GM12878 (cell line): ENCODE results near the gene HAP1. TPM values are rescaled to one million over a fixed set of nuclear protein-coding genes. Genes with fewer than 3 reads are reported as not detected.

ENCODE experiments used
- ATAC-seq: fragments of 200-7000 bp; cut with Tn5 transposase; 3 replicates; pipeline ENCODE4 v1.9.1; 2020; ENCODE audit warnings: mild to moderate bottlenecking, moderate library complexity
- BruUV-seq: library from RNA; stranded (reverse); fragments of 400-500 nt; replicated peaks from 2 replicates; lab custom pipeline; 2021; lab: Mats Ljungman, UMichigan
- CTCF ChIA-PET: fragments of 300-600 bp; sonication (Branson Sonifier 250); formaldehyde crosslinking; extraction: SDS; loops from one replicate; lab custom pipeline; 2021; ENCODE audit warnings: inconsistent platforms; lab: Yijun Ruan, JAX
- POLR2A ChIA-PET: fragments of 350-600 bp; formaldehyde crosslinking; extraction: SDS; loops from one replicate; lab custom pipeline; 2021; ENCODE audit warnings: inconsistent platforms; lab: Charles Lee
- RAD21 ChIA-PET: fragments of 300-600 bp; sonication (Branson Sonifier 250); formaldehyde crosslinking; loops from one replicate; lab custom pipeline; 2023; ENCODE audit warnings: antibody characterized with exemption; ENCODE audit not compliant: unreplicated experiment; lab: Charles Lee
- SMC1A ChIA-PET: fragments of 300-600 bp; sonication (Branson Sonifier 250); formaldehyde crosslinking; loops from one replicate; lab custom pipeline; 2023; ENCODE audit not compliant: unreplicated experiment, uncharacterized antibody; lab: Charles Lee
- DNase-seq: peaks from one replicate; pipeline ENCODE4 v3.0.0-alpha.2; 2011; ENCODE audit warnings: low read depth, low spot score
- FAIRE-seq: peaks from 3 replicates; lab custom pipeline; 2011; peaks lifted over from hg19 to GRCh38; lab: Jason Lieb, UNC
- H2AFZ ChIP-seq: 2 replicates; pipeline ENCODE4 v1.6.0; 2011; ENCODE audit warnings: low read depth, low read length, control low read depth; ENCODE audit not compliant: control insufficient read depth
- H3K27ac ChIP-seq: 2 replicates; pipeline ENCODE4 v1.5.1; 2011; ENCODE audit warnings: control low read depth; ENCODE audit not compliant: control insufficient read depth, insufficient read depth
- H3K27me3 ChIP-seq, 2 experiments: replicated peaks in 1 of 2; 2 replicates each; pipeline versions ENCODE4 v1.6.0 to v1.6.1; 2011; ENCODE audit warnings: low read length in 1 of 2; ENCODE audit not compliant: control insufficient read depth in 2 of 2, insufficient read depth in 2 of 2
- H3K36me3 ChIP-seq, 2 experiments: 2 replicates each; pipeline ENCODE4 v1.5.1; 2011; ENCODE audit warnings: low read length in 1 of 2; ENCODE audit not compliant: control insufficient read depth in 2 of 2, insufficient read depth in 2 of 2
- H3K4me1 ChIP-seq: 2 replicates; pipeline ENCODE4 v1.6.1; 2011; ENCODE audit warnings: mild to moderate bottlenecking, low read length, moderate library complexity, mixed read lengths; ENCODE audit not compliant: control insufficient read depth, insufficient read depth
- H3K4me2 ChIP-seq: 2 replicates; pipeline ENCODE4 v1.6.0; 2011; ENCODE audit warnings: control low read depth; ENCODE audit not compliant: control insufficient read depth, insufficient read depth
- H3K4me3 ChIP-seq: fragments of 200-600 bp; sonication (generic); 2 replicates; pipeline ENCODE4 v1.5.1; 2016
- H3K79me2 ChIP-seq: 2 replicates; pipeline ENCODE4 v1.6.0; 2011; ENCODE audit warnings: low read length; ENCODE audit not compliant: control insufficient read depth, insufficient read depth
- H3K9ac ChIP-seq: 2 replicates; pipeline ENCODE4 v1.8.0; 2011; ENCODE audit warnings: low read length, control low read depth, mixed read lengths; ENCODE audit not compliant: control insufficient read depth, insufficient read depth
- H3K9me3 ChIP-seq: replicated peaks from 3 replicates; pipeline ENCODE4 v1.5.1; 2011; ENCODE audit warnings: mild to moderate bottlenecking, low read length; ENCODE audit not compliant: control insufficient read depth, insufficient read depth
- H4K20me1 ChIP-seq: 2 replicates; pipeline ENCODE4 v1.6.0; 2011; ENCODE audit not compliant: control insufficient read depth, insufficient read depth
- EGR1 ChIP-seq, 2 experiments: IDR thresholded peaks; 1 replicate in 1 of 2; 2 replicates in 1 of 2; pipeline ENCODE4 v1.6.1; 2011 to 2012; ENCODE audit warnings: low read depth in 2 of 2, low read length in 2 of 2, borderline replicate concordance in 1 of 2, mild to moderate bottlenecking in 1 of 2, moderate library complexity in 1 of 2
- SIX5 ChIP-seq: IDR thresholded peaks from 2 replicates; pipeline ENCODE4 v1.6.1; 2011; ENCODE audit warnings: mild to moderate bottlenecking, low read depth, low read length, moderate library complexity; ENCODE audit not compliant: severe bottlenecking
- SMAD1 ChIP-seq: fragments of 450-650 bp; IDR thresholded peaks from 2 replicates; pipeline ENCODE4 v1.6.1; 2018; ENCODE audit warnings: mild to moderate bottlenecking, low read depth; ENCODE audit not compliant: partially characterized antibody
- TCF7 ChIP-seq: IDR thresholded peaks from 2 replicates; pipeline ENCODE4 v1.6.1; 2014; ENCODE audit warnings: antibody characterized with exemption, borderline replicate concordance
- WGBS: methylation state at CpG from one replicate; pipeline ENCODE4 v1.1.6; 2016; ENCODE audit warnings: low lambda C conversion rate; ENCODE audit not compliant: insufficient replicate concordance, insufficient coverage; ENCODE audit errors: missing lambda C conversion rate; 5-methylcytosine and 5-hydroxymethylcytosine counted together
- in situ Hi-C: fragments of 300-500 bp; cut with MboI; formaldehyde crosslinking; loops from 9 replicates; pipeline ENCODE4 v1.14.3; 2018; ENCODE audit warnings: mixed read lengths
- intact Hi-C: fragments of 100-400 bp; cut with micrococcal nuclease; formaldehyde crosslinking; loops from one replicate; pipeline ENCODE4 v1.14.2; 2022; ENCODE audit not compliant: unreplicated experiment
- polyA plus RNA-seq, 11 experiments: library from polyadenylated mRNA; depleted of rRNA in 4 of 11; unstranded in 6 of 11; stranded (reverse) in 5 of 11; fragments of >200 nt; fragmentation: Nextera tagmentation in 4 of 11; fragmentation: Illumina TruSeq in 1 of 11; extraction: Ambion mirVana in 4 of 11; extraction: Trizol in 1 of 11; gene quantifications; 1 replicate in 1 of 11; 2 replicates in 10 of 11; pipeline versions ENCODE4 v1.2.1 to v1.2.3, GENCODE V29; 2011 to 2016; ENCODE audit warnings: inconsistent platforms in 2 of 11, missing spikeins in 2 of 11, low read depth in 1 of 11
- total RNA-seq, 4 experiments: library from RNA; depleted of rRNA in 3 of 4; stranded (reverse); fragments of >200 nt in 3 of 4; fragmentation: Illumina TruSeq in 1 of 4; extraction: Trizol in 1 of 4; gene quantifications; 2 replicates each; pipeline versions ENCODE4 v1.2.1 to v1.2.3, GENCODE V29; 2013 to 2021
- TF ChIP-seq, protein P1 (sequence below): fragments of 450-650 bp; IDR thresholded peaks from 2 replicates; pipeline ENCODE4 v1.6.1; 2014; ENCODE audit warnings: mild to moderate bottlenecking

HAP1 gene
- total and polyA plus RNA-seq, 10 of the 15 experiments (the other 5 are each of a cell fraction or from before 2014, with no cell fraction given): not detected

DNA sequence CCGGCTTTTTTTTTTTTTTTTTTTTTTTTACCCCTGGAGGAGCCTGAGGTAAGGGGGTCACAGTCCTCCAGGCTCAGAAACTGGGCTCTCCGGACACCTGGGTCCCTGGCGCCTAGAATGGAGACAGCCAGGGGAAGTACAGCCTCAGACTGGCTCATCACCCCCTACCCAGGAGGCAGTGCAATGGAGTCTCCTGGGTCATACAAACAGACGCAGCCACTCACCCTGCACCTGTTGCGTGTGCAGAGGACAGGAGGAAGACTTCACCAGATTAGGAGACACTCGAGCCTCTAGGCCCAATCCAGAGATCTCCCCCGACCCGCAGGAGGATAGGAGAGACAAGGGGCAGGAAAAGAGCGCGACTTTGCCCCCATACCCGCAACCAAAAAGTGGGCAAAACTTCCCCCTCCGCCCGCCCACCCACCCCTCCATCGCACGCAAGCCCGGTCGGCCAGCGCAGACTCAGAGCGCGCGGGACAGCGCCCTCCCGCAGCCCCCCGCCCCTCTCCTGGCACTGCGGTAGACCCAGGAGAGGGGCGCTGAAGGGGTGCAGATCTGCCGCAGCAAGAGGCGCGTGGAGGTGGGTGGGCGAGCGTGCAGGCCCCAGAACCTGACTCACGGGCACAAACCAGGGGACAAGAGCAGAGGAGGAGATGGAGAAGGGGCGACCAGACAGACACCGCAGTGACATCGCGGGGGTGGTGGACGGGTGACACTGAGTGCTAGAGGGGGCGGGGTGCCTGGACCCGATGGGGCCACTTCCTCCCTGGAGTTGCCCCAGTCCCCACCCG, 900 bp downstream of the HAP1 start:
- CTCF ChIA-PET: interaction anchor here (1.2 kb wide), 1 partner anchor 226 kb away, joined by 5 read pairs; no protein-coding TSS in a partner anchor
- SMC1A ChIA-PET: no interaction called here
- FAIRE-seq (no peak), ATAC-seq (no peak), DNase-seq (no peak)
- H3K9ac ChIP-seq: no peak overlapping the region
- BruUV-seq: no TSS peak
- H3K4me1 ChIP-seq: peaks cover 3% of the 10 kb centered on the region; the same call in 1 of the 2 replicates
- no peak overlapping the region for H2AFZ ChIP-seq
- no peaks in the 10 kb centered on the region for H3K36me3 ChIP-seq
- peaks cover 8 to 13% of the 10 kb centered on the region in 2 experiments; a peak in 3 of 4 replicates for H3K27me3 ChIP-seq
- in situ Hi-C loops (no loop called here), intact Hi-C loops (no loop called here)
- POLR2A ChIA-PET: no interaction called here
- no peak overlapping the region for H3K27ac ChIP-seq
- 23% methylated on average over 25 of the region's 40 CpGs for WGBS
- H3K4me2 ChIP-seq: no peak overlapping the region
- no peaks in the 10 kb centered on the region for H3K9me3 ChIP-seq
- no peaks in the 10 kb centered on the region for H3K79me2 ChIP-seq
- TF ChIP-seq, protein P1, sequence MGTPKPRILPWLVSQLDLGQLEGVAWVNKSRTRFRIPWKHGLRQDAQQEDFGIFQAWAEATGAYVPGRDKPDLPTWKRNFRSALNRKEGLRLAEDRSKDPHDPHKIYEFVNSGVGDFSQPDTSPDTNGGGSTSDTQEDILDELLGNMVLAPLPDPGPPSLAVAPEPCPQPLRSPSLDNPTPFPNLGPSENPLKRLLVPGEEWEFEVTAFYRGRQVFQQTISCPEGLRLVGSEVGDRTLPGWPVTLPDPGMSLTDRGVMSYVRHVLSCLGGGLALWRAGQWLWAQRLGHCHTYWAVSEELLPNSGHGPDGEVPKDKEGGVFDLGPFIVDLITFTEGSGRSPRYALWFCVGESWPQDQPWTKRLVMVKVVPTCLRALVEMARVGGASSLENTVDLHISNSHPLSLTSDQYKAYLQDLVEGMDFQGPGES: no peak
- 0 out of 3 replicates have a peak, but pooled peaks of 1 of the 2 experiments have one; percentile 7 for TF ChIP-seq EGR1 (IDR thresholded peaks at IDR 0.05; ENCODE audit: borderline replicate concordance in 1 of 2, low read depth in 2 of 2, low read length in 2 of 2)
- TF ChIP-seq TCF7: no peak
- no peak for TF ChIP-seq SMAD1
- TF ChIP-seq SIX5: no peak
- RAD21 ChIA-PET: interaction anchor here (0.6 kb wide), 1 partner anchor 43 kb away, joined by 4 read pairs; no protein-coding TSS in a partner anchor
- H3K4me3 ChIP-seq: no peak overlapping the region
- H4K20me1 ChIP-seq: no peaks in the 10 kb centered on the region
